ENCODE results near the gene COMMD9. TPM values are rescaled to one million over a fixed set of nuclear protein-coding genes. Genes with fewer than 3 reads are reported as not detected.

Gene COMMD9
- total and polyA plus RNA-seq, 2 of the 8 experiments (the other 6 are each of a cell fraction or from before 2014, with no cell fraction given): 42.5 to 49.1 TPM

GRCh38 chr11:36270701-36271100 lies 18.5 kb downstream of the COMMD9 start:
- no peak overlapping the region for H2AFZ ChIP-seq (ENCODE audit: low read length)
- H3K27me3 ChIP-seq (replicated peaks in 1 of 4; ENCODE audit: control insufficient read depth in 3 of 4, extremely low read depth in 1 of 4, insufficient read depth in 3 of 4, low read length in 3 of 4): no peaks in the 10 kb centered on the region
- H3K14ac ChIP-seq (ENCODE audit: insufficient read length): no peak overlapping the region
- CTCF ChIA-PET (ENCODE audit: partially characterized antibody): interaction anchor here (1.1 to 6.5 kb wide), 5 partner anchors 8 to 448 kb away, joined by 3 to 53 read pairs (median 10); no protein-coding TSS in a partner anchor
- no peak for FAIRE-seq
- no peak overlapping the region for H4K91ac ChIP-seq (replicated peaks; ENCODE audit: insufficient read length, low read length)
- H3K23ac ChIP-seq (ENCODE audit: insufficient read length): no peak overlapping the region
- no peaks in the 10 kb centered on the region for H3K79me1 ChIP-seq (ENCODE audit: low read depth, low read length)
- no peak overlapping the region for H2AK5ac ChIP-seq (ENCODE audit: low read depth, low read length)
- no peak overlapping the region for H3K27ac ChIP-seq (ENCODE audit: low read depth, low read length)
- POLR2A ChIA-PET (ENCODE audit: partially characterized antibody): no interaction called here
- no peak overlapping the region for H3K4ac ChIP-seq (replicated peaks; ENCODE audit: insufficient read length, low read depth, low read length)
- TF ChIP-seq SAP30 (IDR thresholded peaks at IDR 0.05; ENCODE audit: insufficient read depth, insufficient replicate concordance, low read length) (no peak), JUND (IDR thresholded peaks at IDR 0.05; ENCODE audit: low read length) (no peak), RFX5 (IDR thresholded peaks at IDR 0.05; ENCODE audit: borderline replicate concordance, low read depth, low read length) (no peak), CHD1 (IDR thresholded peaks at IDR 0.05; ENCODE audit: low read depth, low read length) (no peak), SUZ12 (IDR thresholded peaks at IDR 0.05; ENCODE audit: low read length) (no peak), EZH2 (IDR thresholded peaks at IDR 0.05; ENCODE audit: low read depth, low read length, severe bottlenecking) (no peak)
- H4K20me1 ChIP-seq (replicated peaks in 1 of 2; ENCODE audit: control insufficient read depth in 1 of 2, insufficient read depth in 2 of 2, low read length in 2 of 2): peaks cover 0 to 1% of the 10 kb centered on the region in 2 experiments
- no peak overlapping the region for H4K8ac ChIP-seq (ENCODE audit: extremely low read depth, insufficient read depth, low read length)
- no peak overlapping the region for H3K18ac ChIP-seq (ENCODE audit: extremely low read depth, low read length)
- no peak overlapping the region for H2BK12ac ChIP-seq (ENCODE audit: low read depth, low read length)
- no peak overlapping the region for H3K9ac ChIP-seq (replicated peaks in 1 of 4; ENCODE audit: extremely low read depth in 1 of 4, low read depth in 3 of 4, low read length in 3 of 4)
- H3K36me3 ChIP-seq (ENCODE audit: control insufficient read depth in 2 of 4, insufficient read depth in 4 of 4, low read length in 3 of 4): peaks cover 0 to 7% (median 0%) of the 10 kb centered on the region in 4 experiments; a peak in 1 of 8 replicates
- no peaks in the 10 kb centered on the region for H3K4me1 ChIP-seq (replicated peaks in 1 of 4; ENCODE audit: control insufficient read depth in 3 of 4, insufficient read depth in 4 of 4, low read length in 3 of 4)
- WGBS, 2 experiments (ENCODE audit: extremely low coverage in 1 of 2, insufficient coverage in 1 of 2, insufficient read length in 1 of 2, insufficient replicate concordance in 2 of 2, low coverage in 1 of 2, low lambda C conversion rate in 2 of 2, missing lambda C conversion rate in 1 of 2): 91% methylated on average over 9 of the region's 9 CpGs; no CpG with 5 or more reads in 1 of the 2 experiments
- no peak overlapping the region for H2BK120ac ChIP-seq (replicated peaks; ENCODE audit: low read depth, low read length)
- H2BK15ac ChIP-seq (ENCODE audit: low read length): no peak overlapping the region
- H2BK20ac ChIP-seq (ENCODE audit: low read length): no peak overlapping the region
- H3K4me3 ChIP-seq (ENCODE audit: extremely low read depth in 1 of 4, insufficient read depth in 2 of 4, low read depth in 3 of 4, low read length in 4 of 4): no peak overlapping the region
- H3K56ac ChIP-seq (replicated peaks; ENCODE audit: insufficient read length, low read depth, low read length): no peak overlapping the region
- no peaks in the 10 kb centered on the region for H3K79me2 ChIP-seq (ENCODE audit: control insufficient read depth in 1 of 2, insufficient read depth in 2 of 2, low read length in 2 of 2)
- H2BK5ac ChIP-seq (ENCODE audit: low read depth, low read length): no peak overlapping the region
- no peak for DNase-seq (ENCODE audit: low read depth in 1 of 2, low spot score in 2 of 2)
- no peak overlapping the region for H3K4me2 ChIP-seq (ENCODE audit: insufficient read depth in 1 of 2, low read depth in 2 of 2, low read length in 2 of 2)
- no peak overlapping the region for H4K5ac ChIP-seq (ENCODE audit: insufficient read length, low read depth, low read length)
- no peaks in the 10 kb centered on the region for H3K9me3 ChIP-seq (ENCODE audit: insufficient read depth in 2 of 2, low read depth in 1 of 2, low read length in 1 of 2)
- no peaks in the 10 kb centered on the region for H3K23me2 ChIP-seq (ENCODE audit: low read depth, low read length)

Measured in H1 (cell line).